Endothelial cell (in vitro differentiated cells): Measurements from ENCODE around the gene LLPH. TPM values are rescaled to one million over a fixed set of nuclear protein-coding genes. Genes with fewer than 3 reads are reported as not detected.

Experiments
- DNase-seq: peaks from one replicate; pipeline ENCODE4 v3.0.0; 2021; ENCODE audit warnings: low spot score
- H3K27ac Mint-ChIP-seq: one replicate; pipeline ENCODE4 v1.8.0; 2021; ENCODE audit warnings: mixed read lengths, inconsistent platforms; ENCODE audit not compliant: unreplicated experiment
- H3K27me3 Mint-ChIP-seq: one replicate; pipeline ENCODE4 v1.8.0; 2021; ENCODE audit warnings: mild to moderate bottlenecking, moderate library complexity, mixed read lengths, inconsistent platforms; ENCODE audit not compliant: unreplicated experiment
- H3K36me3 Mint-ChIP-seq: one replicate; pipeline ENCODE4 v1.8.0; 2021; ENCODE audit warnings: mild to moderate bottlenecking, low read depth, mixed read lengths, inconsistent platforms; ENCODE audit not compliant: unreplicated experiment
- H3K4me1 Mint-ChIP-seq: one replicate; pipeline ENCODE4 v1.8.0; 2021; ENCODE audit warnings: mild to moderate bottlenecking, mixed read lengths, inconsistent platforms; ENCODE audit not compliant: unreplicated experiment
- H3K4me3 Mint-ChIP-seq: one replicate; pipeline ENCODE4 v1.8.0; 2021; ENCODE audit warnings: mild to moderate bottlenecking, mixed read lengths, inconsistent platforms; ENCODE audit not compliant: unreplicated experiment
- H3K9me3 Mint-ChIP-seq: one replicate; pipeline ENCODE4 v1.8.0; 2021; ENCODE audit warnings: mixed read lengths, inconsistent platforms; ENCODE audit not compliant: unreplicated experiment
- total RNA-seq: library from RNA; stranded (reverse); fragmentation: NEBNext Ultra II Directional; extraction: Animal tissue kit (Norgen Biotek cat#: 25700); gene quantifications from one replicate; pipeline ENCODE4 v1.2.1, GENCODE V29; 2021; ENCODE audit not compliant: unreplicated experiment
- TF ChIP-seq, protein P1 (sequence below): fragments of 200-600 bp; sonication (generic); IDR thresholded peaks from one replicate; pipeline ENCODE4 v1.5.0; 2021; ENCODE audit warnings: antibody characterized with exemption; ENCODE audit not compliant: unreplicated experiment

Gene LLPH
- total RNA-seq, 1 donor from 2014 or later, result 20.9 TPM

DNA sequence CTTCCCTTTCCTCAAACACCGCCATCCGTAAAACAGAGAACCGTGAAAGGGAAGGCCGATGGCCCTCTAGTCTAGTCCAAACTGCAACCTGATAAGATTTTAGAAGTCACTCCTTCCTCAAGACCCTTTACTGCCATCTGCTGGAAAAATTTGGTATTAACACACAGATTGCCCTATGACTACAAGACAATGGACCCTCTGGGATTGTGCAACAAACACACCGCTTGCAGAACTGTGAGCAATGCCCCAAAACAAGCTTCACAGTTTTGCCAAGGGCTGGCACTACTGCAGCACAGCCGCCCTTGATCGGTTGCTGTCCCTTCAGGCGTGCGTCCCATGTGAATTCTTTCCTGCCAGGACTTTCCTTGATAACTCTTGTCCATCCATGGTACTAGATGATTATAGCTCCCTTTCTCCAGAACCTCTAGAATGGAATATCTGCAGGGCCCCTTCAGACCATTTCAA, 23.1 kb downstream of the LLPH start:
- peak; percentile 86 for DNase-seq
- Mint-ChIP-seq H3K4me3 (no peak overlapping the region), H3K27ac (peak overlapping the region; percentile 70), H3K4me1 (peaks cover 16% of the 10 kb centered on the region), H3K36me3 (no peaks in the 10 kb centered on the region), H3K9me3 (no peaks in the 10 kb centered on the region), H3K27me3 (peaks cover 5% of the 10 kb centered on the region)
- TF ChIP-seq, protein P1, sequence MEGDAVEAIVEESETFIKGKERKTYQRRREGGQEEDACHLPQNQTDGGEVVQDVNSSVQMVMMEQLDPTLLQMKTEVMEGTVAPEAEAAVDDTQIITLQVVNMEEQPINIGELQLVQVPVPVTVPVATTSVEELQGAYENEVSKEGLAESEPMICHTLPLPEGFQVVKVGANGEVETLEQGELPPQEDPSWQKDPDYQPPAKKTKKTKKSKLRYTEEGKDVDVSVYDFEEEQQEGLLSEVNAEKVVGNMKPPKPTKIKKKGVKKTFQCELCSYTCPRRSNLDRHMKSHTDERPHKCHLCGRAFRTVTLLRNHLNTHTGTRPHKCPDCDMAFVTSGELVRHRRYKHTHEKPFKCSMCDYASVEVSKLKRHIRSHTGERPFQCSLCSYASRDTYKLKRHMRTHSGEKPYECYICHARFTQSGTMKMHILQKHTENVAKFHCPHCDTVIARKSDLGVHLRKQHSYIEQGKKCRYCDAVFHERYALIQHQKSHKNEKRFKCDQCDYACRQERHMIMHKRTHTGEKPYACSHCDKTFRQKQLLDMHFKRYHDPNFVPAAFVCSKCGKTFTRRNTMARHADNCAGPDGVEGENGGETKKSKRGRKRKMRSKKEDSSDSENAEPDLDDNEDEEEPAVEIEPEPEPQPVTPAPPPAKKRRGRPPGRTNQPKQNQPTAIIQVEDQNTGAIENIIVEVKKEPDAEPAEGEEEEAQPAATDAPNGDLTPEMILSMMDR, result peak; percentile 98

- Mint-ChIP-seq H3K27ac (no peak overlapping the region), H3K27me3 (peaks cover 5% of the 10 kb centered on the region), H3K4me1 (peaks cover 12% of the 10 kb centered on the region), H3K36me3 (peaks cover 5% of the 10 kb centered on the region), H3K4me3 (no peak overlapping the region), H3K9me3 (no peaks in the 10 kb centered on the region)
- TF ChIP-seq, protein P1, result no peak
- DNase-seq, result no peak
Observed at GRCh38 chr12:66103016-66103913, 27.3 kb downstream of the LLPH start.

DNA sequence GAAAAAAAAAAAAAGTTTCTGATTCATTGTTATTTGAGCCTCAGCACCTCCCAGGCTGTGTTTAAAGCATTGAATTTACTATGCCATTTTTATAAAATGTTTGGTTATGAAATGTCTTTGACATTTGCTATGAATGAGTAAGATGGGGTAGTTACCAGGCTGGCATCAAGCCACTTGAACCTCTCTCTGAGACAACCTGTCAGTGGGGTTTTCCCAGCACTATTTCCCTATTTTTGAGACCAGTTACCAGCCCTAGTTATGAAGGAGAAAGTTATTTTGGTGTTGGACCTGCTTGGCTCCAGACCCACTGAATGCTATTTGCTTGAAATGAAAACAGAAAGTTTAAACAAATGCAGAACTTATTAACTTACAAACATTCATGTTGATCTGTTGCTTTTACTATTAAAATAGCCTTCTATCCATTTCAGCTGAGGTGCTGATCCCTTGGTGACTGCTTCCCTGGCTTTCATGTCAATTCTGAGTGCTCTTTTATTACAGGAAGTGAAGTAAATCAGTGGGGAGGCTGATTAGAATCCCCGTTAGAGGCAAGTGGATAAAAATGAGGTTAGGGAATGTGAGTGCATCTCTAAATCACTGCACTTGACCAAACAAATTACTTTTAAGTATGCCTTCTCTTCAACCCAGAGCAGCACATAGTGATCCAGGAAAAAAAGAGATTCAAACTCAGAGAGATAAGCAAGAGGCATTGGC, 37.8 kb downstream of the LLPH start:
- TF ChIP-seq, protein P1, result no peak
- H3K27ac Mint-ChIP-seq, result peak overlapping the region; percentile 82
- H3K36me3 Mint-ChIP-seq, result no peaks in the 10 kb centered on the region
- peaks cover 3% of the 10 kb centered on the region for H3K27me3 Mint-ChIP-seq
- peaks cover 27% of the 10 kb centered on the region for H3K4me1 Mint-ChIP-seq
- no peaks in the 10 kb centered on the region for H3K9me3 Mint-ChIP-seq
- DNase-seq, result no peak
- no peak overlapping the region for H3K4me3 Mint-ChIP-seq

- TF ChIP-seq, protein P1, result no peak
- no peaks in the 10 kb centered on the region for H3K36me3 Mint-ChIP-seq
- peaks cover 27% of the 10 kb centered on the region for H3K4me1 Mint-ChIP-seq
- peak overlapping the region; percentile 99 for H3K27ac Mint-ChIP-seq
- peak overlapping the region; percentile 2 for H3K4me3 Mint-ChIP-seq
- peaks cover 3% of the 10 kb centered on the region for H3K27me3 Mint-ChIP-seq
- H3K9me3 Mint-ChIP-seq, result no peaks in the 10 kb centered on the region
- DNase-seq, result no peak
Observed at GRCh38 chr12:66090157-66090556, 40.4 kb downstream of the LLPH start.
